CD4-positive, alpha-beta T cell treated with Interferon gamma for 1 hour (primary cell): ENCODE measurements around the gene LENG1.
A peak's percentile ranks its signal among the peaks of the same experiment; 100 is the strongest.
"Not testable (repeated sequence)": the region's sequence is repeated elsewhere in the genome, so short reads cannot be mapped to it uniquely, and the experiment has no call there.

Experiments
- DNase-seq: peaks from one replicate; pipeline ENCODE4 v3.0.0-alpha.2; 2020

LENG1 gene

DNA sequence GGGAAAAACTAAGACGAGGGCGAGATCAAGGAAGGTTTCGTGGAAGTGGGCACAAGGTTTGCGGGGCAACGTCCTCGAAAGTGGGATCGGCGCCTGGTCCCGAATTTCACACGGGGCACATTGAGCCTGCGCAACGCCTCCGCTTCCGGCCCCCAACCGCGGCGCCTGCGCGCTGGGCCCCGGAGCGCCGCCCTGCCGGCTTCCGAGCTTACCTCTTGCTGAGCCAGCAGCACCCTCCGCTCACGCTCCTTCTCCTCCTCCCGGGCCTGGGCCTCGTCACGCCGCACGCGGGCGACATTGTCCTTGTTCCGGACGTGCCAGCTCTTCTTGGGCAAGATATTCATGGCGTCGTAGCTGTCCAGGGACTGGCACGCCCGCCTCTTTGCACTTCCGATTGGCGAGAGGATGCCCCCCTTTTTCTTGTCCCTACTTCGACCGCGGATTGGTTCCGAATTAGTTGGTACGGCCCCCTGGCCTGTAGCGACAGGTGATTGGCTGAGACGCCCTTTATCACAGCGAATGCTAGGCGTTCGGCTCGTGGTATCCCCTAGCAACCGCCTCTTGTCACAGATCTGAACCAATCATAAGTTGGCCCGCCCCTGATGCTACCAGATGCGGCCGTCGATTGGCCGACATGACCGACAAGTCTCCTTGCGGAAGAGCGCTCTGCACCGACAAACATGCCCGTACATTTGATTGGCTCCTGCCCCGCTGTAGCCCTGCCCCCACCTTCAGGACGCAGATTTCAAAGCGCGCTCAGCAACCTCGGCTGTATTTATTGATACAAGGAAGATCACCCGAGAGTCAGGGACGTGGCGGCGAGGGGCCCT lies at the start of gene LENG1:
TSS of gene LENG1 (minus strand) at position 370 of the 830 bp plus-strand sequence. CDS start at position 344, 26 bp downstream.
- peak; percentile 100 for DNase-seq

DNA sequence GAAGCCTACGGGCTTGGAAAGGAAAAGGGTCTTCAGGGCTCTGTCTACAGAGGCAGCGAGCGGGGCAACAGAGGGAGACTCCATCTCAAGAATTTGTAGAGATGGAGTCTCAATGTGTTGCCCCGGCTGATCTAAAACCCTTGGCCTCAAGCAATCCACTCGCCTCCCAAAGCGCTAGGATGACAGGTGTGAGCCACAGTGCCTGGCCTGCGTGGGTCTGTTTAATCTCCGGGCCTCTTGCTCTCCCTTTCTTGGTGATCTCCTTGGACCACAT lies 49.2 kb upstream of the LENG1 start:
- DNase-seq, result no peak

DNA sequence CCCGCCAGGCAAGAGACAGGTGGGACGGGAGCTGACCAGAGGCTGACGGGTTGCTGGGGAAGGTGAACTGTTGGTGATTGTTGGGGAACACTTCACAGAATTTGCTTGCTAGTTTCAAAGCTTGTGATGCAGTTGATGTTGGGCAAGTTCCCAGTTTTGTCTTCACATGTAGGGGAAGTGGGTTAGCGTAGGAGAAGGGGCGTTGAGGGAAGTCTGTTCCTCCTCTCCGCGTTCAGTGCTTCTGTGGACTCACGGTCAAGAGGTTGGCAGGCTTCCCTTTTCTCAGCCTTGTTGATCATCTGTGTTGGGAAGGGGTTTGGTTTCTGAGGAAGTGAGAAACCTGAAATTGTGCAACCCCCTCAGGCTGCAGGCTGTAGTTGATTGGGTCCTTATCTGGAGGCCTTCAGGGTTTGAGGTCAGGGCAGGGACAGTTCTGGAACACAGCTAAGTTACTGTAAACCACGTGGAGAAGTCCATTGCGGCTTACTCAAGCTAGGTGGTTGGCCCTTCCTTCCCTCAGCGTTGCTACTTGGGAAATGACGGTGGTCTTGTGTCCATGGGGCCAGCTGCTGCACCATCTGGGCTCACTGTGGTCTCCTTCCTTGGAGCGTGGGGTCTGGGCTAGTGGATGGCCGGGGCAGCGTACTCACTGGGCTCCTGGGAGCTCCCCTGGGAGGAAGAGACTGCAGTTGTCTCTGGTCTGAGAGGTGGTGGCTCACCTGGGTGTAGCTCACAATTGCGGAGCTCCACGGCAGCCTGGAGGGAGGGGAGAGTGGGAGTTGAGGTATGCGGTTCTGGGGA lies 48.7 kb upstream of the LENG1 start:
- DNase-seq, result peak; percentile 88

DNA sequence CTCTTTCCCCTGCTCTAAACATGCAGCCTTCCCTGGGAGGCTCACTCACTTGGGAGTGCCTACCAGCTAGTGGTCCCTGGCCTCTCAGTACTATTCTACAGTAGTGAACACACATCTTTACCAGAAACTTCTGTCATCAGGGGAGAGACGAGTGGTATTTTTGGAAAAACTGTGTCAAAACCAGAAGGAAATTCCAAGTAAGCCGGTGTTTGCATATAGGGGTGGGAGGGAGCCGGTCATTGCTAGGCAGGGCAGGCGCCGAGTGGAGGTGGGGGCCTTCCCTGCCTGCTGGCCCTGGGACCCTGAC lies 48.1 kb upstream of the LENG1 start:
- no peak for DNase-seq

DNA sequence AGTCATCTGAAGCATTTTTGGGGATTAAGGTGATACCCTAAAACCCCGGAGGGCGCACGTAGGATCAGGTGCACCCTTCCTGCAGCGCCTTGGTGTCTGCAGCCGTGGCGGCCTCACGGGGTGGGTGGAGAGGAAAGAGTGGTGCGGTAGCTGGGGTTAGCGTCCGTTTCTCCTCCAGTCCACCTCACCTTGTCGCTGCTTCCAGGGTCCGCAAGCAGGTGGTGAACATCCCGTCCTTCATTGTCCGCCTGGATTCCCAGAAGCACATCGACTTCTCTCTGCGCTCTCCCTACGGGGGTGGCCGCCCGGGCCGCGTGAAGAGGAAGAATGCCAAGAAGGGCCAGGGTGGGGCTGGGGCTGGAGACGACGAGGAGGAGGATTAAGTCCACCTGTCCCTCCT lies 47.7 kb upstream of the LENG1 start:
- peak; percentile 20 for DNase-seq

DNA sequence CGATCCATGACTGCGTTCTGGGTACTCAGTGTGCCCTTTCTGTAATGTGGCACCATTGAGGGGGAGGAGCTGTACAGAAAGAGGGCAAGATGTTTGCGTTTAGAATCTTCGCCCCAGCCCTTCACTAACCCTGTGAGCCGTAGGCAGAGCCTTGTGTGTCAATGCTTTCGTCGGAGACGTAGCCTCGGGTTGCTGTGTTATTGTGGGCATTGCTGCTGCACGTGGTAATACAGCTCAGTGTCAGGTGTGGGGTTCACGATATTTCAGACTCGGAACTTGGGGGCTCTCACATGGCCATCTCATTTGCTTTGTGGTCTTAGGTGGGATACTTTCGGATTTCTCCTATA lies 47.3 kb upstream of the LENG1 start:
- no peak for DNase-seq

DNA sequence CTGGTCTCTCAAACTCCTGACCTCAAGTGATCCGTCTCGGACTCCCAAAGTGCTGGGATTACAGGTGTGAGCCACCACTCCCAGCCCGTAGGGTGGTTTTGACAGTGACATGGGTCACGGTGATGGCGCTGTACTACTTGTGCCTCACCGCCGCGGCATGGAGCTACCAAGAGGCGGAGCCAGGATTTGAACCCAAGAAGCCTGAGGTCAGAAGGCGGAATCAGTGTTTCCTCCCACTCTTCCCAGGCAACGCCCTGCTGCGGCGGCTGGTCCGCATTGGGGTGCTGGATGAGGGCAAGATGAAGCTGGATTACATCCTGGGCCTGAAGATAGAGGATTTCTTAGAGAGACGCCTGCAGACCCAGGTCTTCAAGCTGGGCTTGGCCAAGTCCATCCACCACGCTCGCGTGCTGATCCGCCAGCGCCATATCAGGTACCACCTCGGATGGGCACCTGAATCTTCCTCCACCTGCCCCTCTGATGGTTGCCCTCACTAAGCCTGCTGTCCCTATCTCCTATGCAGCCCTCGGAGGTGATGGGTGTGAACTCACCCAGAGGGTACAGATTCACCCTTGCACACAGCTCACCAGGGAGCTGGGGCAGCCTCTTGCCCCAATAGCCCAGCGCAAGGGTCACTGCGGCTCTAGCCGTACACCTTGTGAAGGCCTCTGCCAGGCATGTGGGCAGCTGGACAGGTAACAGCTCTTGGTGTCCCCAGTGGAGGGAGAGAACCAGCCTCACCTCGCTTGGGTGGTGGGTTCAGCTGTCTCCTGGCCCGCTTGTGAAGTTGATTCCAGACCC lies 46.7 kb upstream of the LENG1 start:
- DNase-seq, result peak; percentile 13

DNA sequence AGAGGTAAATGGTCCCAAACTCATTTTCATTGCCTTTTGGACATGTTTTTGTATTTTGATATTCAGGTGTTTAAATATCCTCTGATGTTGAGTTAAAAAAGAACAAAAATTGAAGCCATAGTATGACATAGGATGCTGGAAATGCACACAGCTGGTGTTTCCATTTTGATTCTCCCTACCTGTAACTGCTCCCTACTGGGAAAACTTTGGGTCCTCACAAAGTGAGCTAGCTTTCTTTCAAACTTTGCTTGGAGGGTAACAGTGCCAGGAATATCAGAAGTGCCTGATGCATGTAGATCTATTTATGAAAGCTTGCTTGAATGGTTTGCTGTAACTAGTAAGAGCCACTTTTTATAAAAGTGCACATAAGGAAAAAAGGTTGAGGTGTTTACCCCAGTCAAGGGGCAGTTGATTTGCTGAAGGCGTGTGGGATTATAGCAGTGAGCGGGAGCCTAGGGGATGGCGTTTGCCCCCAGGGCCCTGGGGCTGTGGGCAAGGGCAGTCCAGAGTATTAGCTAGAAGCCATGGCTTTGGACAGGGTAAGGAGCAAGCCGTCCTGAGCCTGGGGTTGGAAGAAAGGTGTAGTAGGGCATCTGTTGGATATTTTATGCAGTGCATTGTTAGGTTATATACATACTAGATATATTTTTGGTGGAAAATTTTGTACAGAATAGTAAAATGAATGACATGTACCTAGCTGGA lies 45.4 kb upstream of the LENG1 start:
- no peak for DNase-seq

DNA sequence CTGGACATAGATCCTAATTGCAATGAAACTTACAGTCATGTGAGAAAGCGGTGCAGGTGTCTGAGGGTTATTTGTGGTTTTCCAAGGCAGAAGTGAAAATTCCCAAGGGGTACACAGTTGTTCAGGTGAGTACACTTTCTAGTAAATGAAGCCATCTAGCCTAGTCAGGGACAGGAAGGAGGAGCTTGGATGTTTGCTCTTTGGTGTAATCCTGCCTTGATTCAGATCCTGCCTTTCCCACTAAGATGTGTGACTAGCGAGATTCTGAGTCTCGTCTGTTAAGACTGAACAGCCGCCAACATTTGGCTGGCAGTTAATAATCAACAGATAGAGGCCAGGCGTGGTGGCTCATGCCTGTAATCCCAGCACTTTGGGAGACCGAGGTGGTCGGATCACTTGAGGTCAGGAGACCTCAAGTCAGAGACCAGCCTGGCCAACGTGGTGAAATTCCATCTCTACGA lies 43.7 kb upstream of the LENG1 start:
- no peak for DNase-seq

DNA sequence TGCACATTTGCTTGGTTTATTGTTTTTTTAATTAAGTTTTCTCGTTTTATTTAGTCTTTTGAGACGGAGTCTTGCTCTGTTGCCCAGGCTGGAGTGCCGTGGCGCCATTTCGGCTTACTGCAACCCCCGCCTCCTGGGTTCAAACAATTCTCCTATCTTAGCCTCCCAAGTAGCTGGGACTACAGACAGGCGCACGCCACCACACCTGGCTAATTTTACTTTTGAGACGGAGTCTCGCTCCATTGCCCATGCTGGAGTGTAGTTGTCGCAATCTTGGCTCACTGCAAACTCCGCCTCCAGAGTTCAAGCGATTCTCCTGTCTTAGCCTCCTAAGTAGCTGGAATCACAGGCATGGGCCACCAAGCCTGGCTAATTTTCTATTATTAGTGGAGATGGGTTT lies 42.5 kb upstream of the LENG1 start:
- no peak for DNase-seq

DNA sequence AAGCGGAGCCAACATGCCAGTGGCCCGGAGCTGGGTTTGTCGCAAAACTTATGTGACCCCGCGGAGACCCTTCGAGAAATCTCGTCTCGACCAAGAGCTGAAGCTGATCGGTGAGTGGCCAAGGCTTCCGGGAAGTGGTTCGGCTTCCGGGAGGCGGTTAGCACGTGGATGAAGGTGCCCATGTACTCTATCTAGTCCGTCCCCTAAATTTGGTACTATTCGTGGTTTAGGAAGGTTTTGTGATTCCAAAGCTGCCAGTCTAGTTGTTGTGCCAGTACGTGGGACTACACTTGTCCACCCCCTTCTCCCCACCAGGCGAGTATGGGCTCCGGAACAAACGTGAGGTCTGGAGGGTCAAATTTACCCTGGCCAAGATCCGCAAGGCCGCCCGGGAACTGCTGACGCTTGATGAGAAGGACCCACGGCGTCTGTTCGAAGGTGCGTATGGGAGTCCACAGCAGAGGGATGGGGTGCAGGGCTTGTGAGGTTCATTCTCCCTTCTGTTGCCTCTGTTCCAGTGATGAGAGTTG lies 41.7 kb upstream of the LENG1 start:
- no peak for DNase-seq

DNA sequence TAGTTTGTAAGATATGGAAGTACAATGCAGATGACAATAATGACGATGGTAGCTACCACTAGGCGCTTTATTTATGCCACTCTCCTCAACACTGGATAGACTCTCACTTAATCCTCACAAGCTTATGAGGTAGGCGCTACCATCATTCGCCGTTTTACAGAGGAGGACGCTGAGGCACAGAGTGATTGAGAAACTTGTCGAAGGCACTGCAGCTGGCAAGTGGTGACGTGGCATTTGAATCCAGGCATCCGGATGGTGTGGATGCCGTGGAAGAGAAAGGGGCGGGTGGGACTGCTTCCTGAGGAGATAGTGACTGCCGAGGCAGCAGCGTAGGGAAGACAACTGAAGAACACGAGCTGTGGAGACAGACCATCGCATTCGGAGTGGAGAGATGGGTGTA lies 39.9 kb upstream of the LENG1 start:
- no peak for DNase-seq

DNA sequence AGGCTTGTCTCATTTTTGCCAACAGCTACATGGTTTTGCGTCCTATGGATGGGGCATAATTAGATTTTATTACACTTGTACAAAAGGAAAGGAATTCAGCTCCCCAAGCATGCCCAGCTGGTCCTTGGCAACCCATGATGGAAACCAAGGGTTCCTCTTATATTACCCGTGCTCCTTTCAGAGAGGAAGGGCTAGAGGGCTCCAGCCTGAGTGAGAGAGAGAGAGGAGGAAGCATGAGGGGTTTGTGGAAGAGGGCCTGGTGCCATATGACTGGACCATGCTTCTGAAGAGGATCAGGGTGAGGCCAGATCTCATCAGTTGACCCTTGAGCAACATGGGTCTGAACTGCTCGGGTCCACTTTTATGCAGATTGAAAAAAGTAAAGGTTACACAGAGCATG lies 37.6 kb upstream of the LENG1 start:
- DNase-seq, result no peak

DNA sequence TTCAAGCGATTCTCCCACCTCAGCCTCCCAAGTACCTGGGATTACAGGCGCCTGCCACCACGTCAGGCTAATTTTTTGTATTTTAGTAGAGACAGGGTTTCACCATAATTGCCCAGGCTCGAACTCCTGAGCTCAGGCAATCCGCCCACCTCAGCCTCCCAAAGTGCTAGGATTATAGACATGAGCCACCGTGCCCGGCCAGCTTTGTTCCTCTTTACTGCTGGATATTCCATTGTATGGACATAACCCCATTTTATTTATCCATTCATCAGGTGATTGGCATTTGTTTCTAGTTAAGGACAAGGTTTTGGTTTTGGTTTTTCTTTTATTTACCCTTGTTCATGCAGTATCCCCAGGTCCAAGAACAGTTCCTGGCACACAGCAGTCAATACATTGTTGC lies 37.0 kb upstream of the LENG1 start:
- DNase-seq, result no peak

DNA sequence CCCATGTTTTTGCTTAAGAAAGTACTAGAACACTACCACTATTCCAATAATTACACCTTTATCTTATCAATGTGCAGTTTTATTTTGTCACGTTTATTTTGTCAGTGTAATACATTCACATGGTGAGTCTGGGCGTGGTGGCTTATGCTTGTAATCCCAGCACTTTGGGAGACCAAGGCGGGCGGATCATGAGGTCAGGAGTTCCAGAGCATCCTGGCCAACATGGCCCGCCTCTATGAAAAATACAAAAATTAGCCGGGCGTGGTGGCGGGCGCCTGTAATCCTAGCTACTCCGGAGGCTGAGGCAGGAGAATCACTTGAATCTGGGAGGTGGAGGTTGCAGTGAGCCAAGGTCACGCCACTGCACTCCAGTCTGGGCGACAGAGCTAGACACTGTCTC lies 34.9 kb upstream of the LENG1 start:
- not testable (repeated sequence) for DNase-seq

DNA sequence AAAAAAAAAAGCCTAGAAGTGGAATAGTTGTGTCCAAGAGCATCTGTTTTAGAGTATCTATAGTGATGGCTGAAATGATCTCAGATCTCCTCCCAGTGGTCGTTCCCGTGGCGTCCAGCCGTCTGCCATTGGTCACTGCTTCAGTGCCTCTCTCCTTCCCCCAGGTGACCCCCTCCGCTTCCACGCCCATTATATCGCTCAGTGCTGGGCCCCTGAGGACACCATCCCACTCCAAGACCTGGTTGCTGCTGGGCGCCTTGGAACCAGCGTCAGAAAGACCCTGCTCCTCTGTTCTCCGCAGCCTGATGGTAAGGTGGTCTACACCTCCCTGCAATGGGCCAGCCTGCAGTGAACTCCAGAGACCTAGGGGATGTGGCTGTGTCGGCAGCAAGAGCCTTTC lies 33.5 kb upstream of the LENG1 start:
- DNase-seq, result no peak

DNA sequence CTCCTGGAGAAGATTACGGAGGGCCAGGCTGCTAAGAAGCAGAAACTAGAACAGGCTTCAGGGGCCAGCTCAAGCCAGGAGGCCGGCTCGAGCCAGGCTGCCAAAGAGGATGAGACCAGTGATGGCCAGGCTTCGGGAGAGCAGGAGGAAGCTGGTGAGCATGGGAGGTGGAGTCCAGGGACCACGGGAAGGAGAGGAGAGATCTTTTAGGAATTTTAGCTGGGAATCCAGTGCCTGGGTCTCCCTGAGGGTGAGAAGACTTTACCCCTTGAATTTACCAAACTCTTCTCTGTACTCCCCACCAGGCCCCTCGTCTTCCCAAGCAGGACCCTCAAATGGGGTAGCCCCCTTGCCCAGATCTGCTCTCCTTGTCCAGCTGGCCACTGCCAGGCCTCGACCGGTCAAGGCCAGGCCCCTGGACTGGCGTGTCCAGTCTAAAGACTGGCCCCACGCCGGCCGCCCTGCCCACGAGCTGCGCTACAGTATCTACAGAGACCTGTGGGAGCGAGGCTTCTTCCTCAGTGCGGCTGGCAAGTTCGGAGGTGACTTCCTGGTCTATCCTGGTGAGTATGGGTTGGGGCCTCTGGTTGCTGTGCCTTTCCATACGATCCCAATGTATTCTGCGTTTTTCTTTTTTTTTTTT lies 32.4 kb upstream of the LENG1 start:
- no peak for DNase-seq

DNA sequence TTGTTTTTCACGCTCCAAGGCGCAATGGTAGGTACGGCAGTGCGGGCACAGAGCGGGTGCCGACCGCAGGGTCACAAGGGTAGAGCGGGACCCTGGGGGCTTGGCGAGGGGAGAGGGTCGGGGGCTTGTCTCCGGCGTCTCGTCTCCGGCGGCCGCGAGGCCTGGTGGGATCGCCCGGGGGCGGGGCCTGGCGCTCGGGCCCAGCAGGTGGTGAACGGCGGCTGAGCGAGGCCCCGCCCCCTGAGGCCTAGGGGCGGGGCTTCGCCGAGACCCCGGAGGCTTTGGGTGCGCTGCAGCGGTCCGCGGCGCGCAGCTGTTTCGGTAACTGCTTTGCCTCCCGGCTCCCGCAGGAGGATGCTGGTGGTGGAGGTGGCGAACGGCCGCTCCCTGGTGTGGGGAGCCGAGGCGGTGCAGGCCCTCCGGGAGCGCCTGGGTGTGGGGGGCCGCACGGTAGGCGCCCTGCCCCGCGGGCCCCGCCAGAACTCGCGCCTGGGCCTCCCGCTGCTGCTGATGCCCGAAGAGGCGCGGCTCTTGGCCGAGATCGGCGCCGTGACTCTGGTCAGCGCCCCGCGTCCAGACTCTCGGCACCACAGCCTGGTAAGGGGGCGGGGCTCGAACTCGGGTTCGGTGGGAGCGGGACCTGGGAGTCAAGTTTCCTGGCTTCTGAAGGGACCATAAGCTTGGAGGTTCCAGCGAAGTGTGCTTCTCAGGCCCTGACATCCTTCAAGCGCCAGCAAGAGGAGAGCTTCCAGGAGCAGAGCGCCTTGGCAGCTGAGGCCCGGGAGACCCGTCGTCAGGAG lies 31.7 kb upstream of the LENG1 start, which contains the start of gene TSEN34:
TSS of gene TSEN34 (plus strand) at position 298 of the 800 bp plus-strand sequence. CDS start at position 355, 57 bp downstream.
- DNase-seq, result peak; percentile 91

DNA sequence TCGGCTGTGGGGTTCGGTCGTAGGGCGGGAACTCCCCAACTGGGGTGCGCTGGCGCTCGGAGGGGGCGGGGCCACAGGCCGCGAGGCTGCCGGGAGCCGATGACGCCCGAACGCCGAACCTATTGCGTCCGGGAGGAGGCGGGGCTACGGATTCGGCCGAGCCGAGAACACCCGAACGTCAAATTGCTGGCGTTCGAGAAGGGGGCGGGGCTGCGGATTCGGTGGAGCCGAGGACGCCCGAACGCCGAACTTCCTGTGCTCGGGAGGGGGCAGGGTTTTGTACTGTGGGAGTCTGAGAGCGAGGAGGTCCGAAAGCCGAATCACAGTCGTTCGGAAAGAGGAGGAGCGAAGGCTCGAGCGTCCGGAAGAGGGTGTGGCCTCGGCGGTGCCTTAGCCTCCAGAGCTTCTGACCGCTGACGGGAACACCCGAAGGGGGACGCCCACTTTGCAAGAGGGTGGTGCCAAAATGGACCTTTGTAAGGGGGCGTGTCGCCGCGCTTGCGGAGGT lies 31.0 kb upstream of the LENG1 start:
- DNase-seq, result peak; percentile 100

DNA sequence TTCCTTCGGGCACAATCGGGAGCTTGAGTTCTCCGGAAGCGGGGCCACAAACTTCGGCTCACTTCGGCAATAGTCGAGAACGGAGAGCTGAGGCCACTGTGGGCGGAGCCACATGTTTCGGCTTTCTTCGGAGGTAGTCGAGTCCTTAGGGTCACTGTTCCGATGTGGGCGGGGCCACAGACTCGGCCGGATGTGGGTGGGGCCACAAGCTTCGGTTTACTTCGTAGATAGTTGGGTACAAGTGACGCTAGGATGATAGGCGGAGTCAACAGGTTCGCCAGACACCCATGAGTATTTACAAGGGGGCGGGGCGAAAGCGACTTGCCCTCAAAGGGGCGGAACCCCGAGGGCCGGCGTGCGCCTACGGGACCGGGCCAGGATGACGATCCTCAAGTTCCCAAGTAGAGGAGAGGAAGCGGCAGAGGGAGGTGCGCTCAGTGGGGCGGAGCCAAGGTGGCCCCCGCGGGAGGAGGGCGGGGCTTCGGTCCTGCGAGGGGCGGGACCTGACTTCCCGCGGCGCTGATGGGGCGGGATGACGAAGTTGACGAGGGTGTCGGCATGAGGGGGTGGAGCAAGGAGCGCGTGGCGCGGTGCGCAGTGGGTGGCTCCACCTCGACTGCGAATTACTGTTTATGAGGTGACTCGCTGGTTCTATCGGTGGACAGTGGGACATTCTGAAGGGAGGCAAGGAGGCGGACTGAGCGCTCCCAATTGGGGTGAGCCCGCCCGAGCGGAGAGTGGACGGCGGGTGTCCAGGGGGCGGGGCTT lies 30.4 kb upstream of the LENG1 start:
- peak; percentile 100 for DNase-seq
